ES-I3 (cell line): Measurements from ENCODE around the gene KLHDC8A.
A peak's percentile ranks its signal among the peaks of the same experiment; 100 is the strongest.

Experiments
- H3K36me3 ChIP-seq: 2 replicates; pipeline ENCODE4 v1.6.1; 2013; ENCODE audit warnings: mild to moderate bottlenecking, low read length, control low read depth, moderate library complexity; ENCODE audit not compliant: insufficient read depth
- H3K4me1 ChIP-seq: 2 replicates; pipeline ENCODE4 v1.6.1; 2013; ENCODE audit warnings: mild to moderate bottlenecking, control low read depth, low read length; ENCODE audit not compliant: insufficient read depth
- H3K9ac ChIP-seq: 2 replicates; pipeline ENCODE4 v1.6.1; 2013; ENCODE audit warnings: low read depth, mild to moderate bottlenecking, low read length, moderate library complexity
- H3K9me3 ChIP-seq: 2 replicates; pipeline ENCODE4 v1.6.1; 2013; ENCODE audit warnings: mild to moderate bottlenecking, low read length, moderate library complexity; ENCODE audit not compliant: control insufficient read depth, insufficient read depth

KLHDC8A gene

GRCh38 chr1:205358579-205358978, 1.9 kb upstream of the KLHDC8A start:
- Histone ChIP-seq H3K4me1 (peaks cover 34% of the 10 kb centered on the region), H3K9ac (no peak overlapping the region), H3K36me3 (no peaks in the 10 kb centered on the region), H3K9me3 (no peaks in the 10 kb centered on the region)

DNA sequence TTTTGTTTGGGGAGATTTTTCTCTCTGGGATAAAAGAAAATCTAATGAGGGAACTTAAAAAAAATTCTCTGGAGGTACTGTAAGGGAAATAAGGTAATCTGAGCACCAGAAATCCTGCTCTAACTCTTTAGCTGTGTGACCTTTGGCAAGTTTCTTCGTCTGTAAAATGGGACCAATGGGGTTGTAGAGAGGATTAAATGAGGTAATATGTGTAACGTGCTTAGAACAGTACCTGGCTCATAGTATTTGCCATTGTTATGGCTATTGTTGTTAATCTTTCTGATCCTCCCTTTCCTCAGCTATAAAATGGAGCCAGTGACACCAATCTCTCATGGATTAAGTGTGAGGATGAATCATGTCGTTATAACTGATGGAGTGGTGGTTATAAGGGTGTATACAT, 845 bp upstream of the KLHDC8A start:
- H3K4me1 ChIP-seq: peaks cover 38% of the 10 kb centered on the region
- no peak overlapping the region for H3K9ac ChIP-seq
- no peaks in the 10 kb centered on the region for H3K36me3 ChIP-seq
- H3K9me3 ChIP-seq: no peaks in the 10 kb centered on the region

DNA sequence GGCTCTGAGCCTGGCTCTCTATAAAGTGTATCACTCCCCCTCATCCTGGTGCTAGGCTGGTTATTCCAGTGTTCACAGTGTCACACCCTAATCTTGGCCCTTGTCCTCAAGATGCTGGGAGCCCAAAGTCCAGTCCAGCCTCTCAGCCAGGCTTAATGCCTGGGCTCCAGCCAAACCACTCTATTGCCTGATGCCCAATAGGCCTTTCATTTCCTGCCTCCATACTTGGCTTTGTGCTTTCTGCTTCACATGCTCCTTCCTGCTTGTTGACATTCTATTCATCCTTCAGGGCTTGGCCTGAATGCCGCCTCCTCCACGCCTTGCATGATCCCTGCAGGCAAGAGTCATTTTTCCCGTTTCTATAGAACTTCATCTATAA, 1.7 kb downstream of the KLHDC8A start:
- H3K9me3 ChIP-seq: no peaks in the 10 kb centered on the region
- H3K4me1 ChIP-seq: peaks cover 56% of the 10 kb centered on the region
- H3K36me3 ChIP-seq: no peaks in the 10 kb centered on the region
- no peak overlapping the region for H3K9ac ChIP-seq

DNA sequence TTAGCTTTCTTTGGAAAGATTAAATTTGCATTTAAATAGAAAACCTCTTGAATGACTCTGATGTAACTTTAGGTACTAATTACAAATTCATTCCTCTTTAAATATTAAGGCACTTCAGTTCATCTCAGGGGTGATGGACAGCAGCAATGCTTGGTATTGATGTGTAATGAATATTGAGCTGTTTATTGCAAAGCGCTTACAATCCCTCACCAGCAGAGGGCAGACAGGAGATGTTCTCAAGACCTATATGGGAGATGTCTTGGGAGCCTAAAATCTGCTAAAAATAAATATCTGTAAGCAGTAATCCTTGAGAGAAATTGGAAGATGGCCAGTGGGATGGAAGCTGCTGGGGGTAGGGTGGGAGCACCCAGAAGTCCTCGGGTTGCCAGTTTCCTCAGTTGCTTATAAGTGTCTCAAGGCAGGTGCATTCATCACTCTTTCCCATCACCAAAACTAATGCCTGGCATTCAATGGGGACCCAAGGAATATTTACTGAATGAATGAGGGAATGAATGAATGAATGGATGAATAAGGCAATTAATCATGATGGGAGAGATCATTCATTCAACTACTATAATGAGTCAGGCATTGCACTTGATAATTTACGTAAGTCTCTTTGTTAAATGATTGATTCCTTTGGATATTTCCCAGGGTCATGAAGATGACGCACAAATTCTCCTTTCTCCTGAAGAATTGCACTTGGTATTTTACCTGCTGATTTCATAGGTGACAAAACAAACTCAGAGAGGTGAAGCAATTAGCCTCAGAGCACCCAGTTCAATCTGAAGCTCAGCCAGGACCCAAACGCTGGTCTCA, 2.3 kb downstream of the KLHDC8A start:
- no peak overlapping the region for H3K9ac ChIP-seq
- H3K4me1 ChIP-seq: peaks cover 62% of the 10 kb centered on the region
- no peaks in the 10 kb centered on the region for H3K9me3 ChIP-seq
- H3K36me3 ChIP-seq: no peaks in the 10 kb centered on the region

- Histone ChIP-seq H3K36me3 (no peaks in the 10 kb centered on the region), H3K4me1 (peaks cover 66% of the 10 kb centered on the region), H3K9me3 (no peaks in the 10 kb centered on the region), H3K9ac (no peak overlapping the region)
These were observed 3.1 kb downstream of the KLHDC8A start for GRCh38 chr1:205353612-205354011.

- peaks cover 68% of the 10 kb centered on the region for H3K4me1 ChIP-seq
These were observed 3.5 kb downstream of the KLHDC8A start for GRCh38 chr1:205353191-205353590.

GRCh38 chr1:205351984-205352713, 4.6 kb downstream of the KLHDC8A start:
- no peak overlapping the region for H3K9ac ChIP-seq
- no peaks in the 10 kb centered on the region for H3K36me3 ChIP-seq
- no peaks in the 10 kb centered on the region for H3K9me3 ChIP-seq
- peaks cover 68% of the 10 kb centered on the region for H3K4me1 ChIP-seq

More at GRCh38 chr1:205353191-205353590, 3.5 kb downstream of the KLHDC8A start:
- H3K9ac ChIP-seq: no peak overlapping the region
- H3K36me3 ChIP-seq: no peaks in the 10 kb centered on the region
- no peaks in the 10 kb centered on the region for H3K9me3 ChIP-seq

- H3K9me3 ChIP-seq: no peaks in the 10 kb centered on the region
- H3K36me3 ChIP-seq: no peaks in the 10 kb centered on the region
- H3K4me1 ChIP-seq: peaks cover 59% of the 10 kb centered on the region
- H3K9ac ChIP-seq: no peak overlapping the region
These were observed 6.0 kb downstream of the KLHDC8A start for GRCh38 chr1:205350691-205351141.

DNA sequence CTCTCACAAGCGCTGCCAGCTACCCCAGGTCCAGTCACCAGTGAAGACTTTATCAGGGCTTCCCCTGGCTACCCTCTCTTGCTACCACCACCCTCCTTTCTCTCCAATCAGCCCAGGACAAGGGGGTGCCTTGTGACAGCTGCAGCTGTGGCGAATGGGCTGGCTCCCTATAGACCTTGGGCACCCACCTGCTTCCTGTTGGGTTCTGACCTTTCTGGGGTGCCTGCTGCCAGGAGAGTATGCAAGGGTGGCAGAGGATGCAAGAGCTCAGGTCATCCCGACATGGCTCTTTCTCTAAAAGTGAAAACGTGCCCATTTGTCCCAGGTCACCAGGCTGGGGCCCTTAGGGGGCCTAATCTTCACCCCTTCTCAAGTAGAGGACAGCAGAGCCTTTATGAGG, 6.6 kb downstream of the KLHDC8A start:
- no peaks in the 10 kb centered on the region for H3K36me3 ChIP-seq
- peaks cover 56% of the 10 kb centered on the region for H3K4me1 ChIP-seq
- no peaks in the 10 kb centered on the region for H3K9me3 ChIP-seq
- no peak overlapping the region for H3K9ac ChIP-seq

- Histone ChIP-seq H3K4me1 (peaks cover 47% of the 10 kb centered on the region), H3K36me3 (no peaks in the 10 kb centered on the region), H3K9ac (no peak overlapping the region), H3K9me3 (no peaks in the 10 kb centered on the region)
These were observed 7.9 kb downstream of the KLHDC8A start for GRCh38 chr1:205348554-205349487.

GRCh38 chr1:205346956-205347574, 9.7 kb downstream of the KLHDC8A start:
- Histone ChIP-seq H3K4me1 (peaks cover 39% of the 10 kb centered on the region), H3K9ac (no peak overlapping the region), H3K36me3 (no peaks in the 10 kb centered on the region), H3K9me3 (no peaks in the 10 kb centered on the region)

DNA sequence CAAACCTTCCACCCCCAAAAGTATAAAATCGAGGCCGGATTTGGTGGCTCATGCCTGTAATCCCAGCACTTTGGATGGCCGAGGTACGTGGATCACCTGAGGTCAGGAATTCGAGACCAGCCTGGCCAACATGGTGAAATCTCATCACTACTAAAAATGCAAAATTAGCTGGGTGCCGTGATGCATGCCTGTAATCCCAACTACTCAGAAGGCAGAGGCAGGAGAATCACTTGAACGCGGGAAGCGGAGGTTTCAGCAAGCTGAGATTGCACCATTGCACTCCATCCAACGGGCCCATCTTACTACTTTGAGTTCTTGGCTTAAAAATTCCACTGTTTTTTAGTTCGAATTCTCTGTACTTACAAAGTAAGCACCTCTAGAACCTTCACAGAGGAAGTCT, 11.0 kb downstream of the KLHDC8A start:
- no peaks in the 10 kb centered on the region for H3K9me3 ChIP-seq
- peaks cover 38% of the 10 kb centered on the region for H3K4me1 ChIP-seq
- no peaks in the 10 kb centered on the region for H3K36me3 ChIP-seq
- H3K9ac ChIP-seq: no peak overlapping the region

GRCh38 chr1:205344066-205344928, 12.4 kb downstream of the KLHDC8A start:
- peaks cover 24% of the 10 kb centered on the region for H3K4me1 ChIP-seq
- no peaks in the 10 kb centered on the region for H3K9me3 ChIP-seq
- peak overlapping the region; percentile 53; the same call in 1 of the 2 replicates for H3K9ac ChIP-seq
- H3K36me3 ChIP-seq: no peaks in the 10 kb centered on the region
